GM12878 (cell line): Measurements from ENCODE around the gene TSPEAR. TPM values are rescaled to one million over a fixed set of nuclear protein-coding genes. Genes with fewer than 3 reads are reported as not detected.
"Not testable (repeated sequence)": the region's sequence is repeated elsewhere in the genome, so short reads cannot be mapped to it uniquely, and the experiment has no call there.

Experiments used
- ATAC-seq: fragments of 200-7000 bp; cut with Tn5 transposase; 3 replicates; pipeline ENCODE4 v1.9.1; 2020; ENCODE audit warnings: mild to moderate bottlenecking, moderate library complexity
- BruUV-seq: library from RNA; stranded (reverse); fragments of 400-500 nt; replicated peaks from 2 replicates; lab custom pipeline; 2021; lab: Mats Ljungman, UMichigan
- CTCF ChIA-PET: fragments of 300-600 bp; sonication (Branson Sonifier 250); formaldehyde crosslinking; extraction: SDS; loops from one replicate; lab custom pipeline; 2021; ENCODE audit warnings: inconsistent platforms; lab: Yijun Ruan, JAX
- POLR2A ChIA-PET: fragments of 350-600 bp; formaldehyde crosslinking; extraction: SDS; loops from one replicate; lab custom pipeline; 2021; ENCODE audit warnings: inconsistent platforms; lab: Charles Lee
- RAD21 ChIA-PET: fragments of 300-600 bp; sonication (Branson Sonifier 250); formaldehyde crosslinking; loops from one replicate; lab custom pipeline; 2023; ENCODE audit warnings: antibody characterized with exemption; ENCODE audit not compliant: unreplicated experiment; lab: Charles Lee
- SMC1A ChIA-PET: fragments of 300-600 bp; sonication (Branson Sonifier 250); formaldehyde crosslinking; loops from one replicate; lab custom pipeline; 2023; ENCODE audit not compliant: unreplicated experiment, uncharacterized antibody; lab: Charles Lee
- DNase-seq: peaks from one replicate; pipeline ENCODE4 v3.0.0-alpha.2; 2011; ENCODE audit warnings: low read depth, low spot score
- FAIRE-seq: peaks from 3 replicates; lab custom pipeline; 2011; peaks lifted over from hg19 to GRCh38; lab: Jason Lieb, UNC
- H2AFZ ChIP-seq: 2 replicates; pipeline ENCODE4 v1.6.0; 2011; ENCODE audit warnings: low read depth, low read length, control low read depth; ENCODE audit not compliant: control insufficient read depth
- H3K27ac ChIP-seq: 2 replicates; pipeline ENCODE4 v1.5.1; 2011; ENCODE audit warnings: control low read depth; ENCODE audit not compliant: control insufficient read depth, insufficient read depth
- H3K27me3 ChIP-seq, 2 experiments: replicated peaks in 1 of 2; 2 replicates each; pipeline versions ENCODE4 v1.6.0 to v1.6.1; 2011; ENCODE audit warnings: low read length in 1 of 2; ENCODE audit not compliant: control insufficient read depth in 2 of 2, insufficient read depth in 2 of 2
- H3K36me3 ChIP-seq, 2 experiments: 2 replicates each; pipeline ENCODE4 v1.5.1; 2011; ENCODE audit warnings: low read length in 1 of 2; ENCODE audit not compliant: control insufficient read depth in 2 of 2, insufficient read depth in 2 of 2
- H3K4me1 ChIP-seq: 2 replicates; pipeline ENCODE4 v1.6.1; 2011; ENCODE audit warnings: mild to moderate bottlenecking, low read length, moderate library complexity, mixed read lengths; ENCODE audit not compliant: control insufficient read depth, insufficient read depth
- H3K4me2 ChIP-seq: 2 replicates; pipeline ENCODE4 v1.6.0; 2011; ENCODE audit warnings: control low read depth; ENCODE audit not compliant: control insufficient read depth, insufficient read depth
- H3K4me3 ChIP-seq: fragments of 200-600 bp; sonication (generic); 2 replicates; pipeline ENCODE4 v1.5.1; 2016
- H3K79me2 ChIP-seq: 2 replicates; pipeline ENCODE4 v1.6.0; 2011; ENCODE audit warnings: low read length; ENCODE audit not compliant: control insufficient read depth, insufficient read depth
- H3K9ac ChIP-seq: 2 replicates; pipeline ENCODE4 v1.8.0; 2011; ENCODE audit warnings: low read length, control low read depth, mixed read lengths; ENCODE audit not compliant: control insufficient read depth, insufficient read depth
- H3K9me3 ChIP-seq: replicated peaks from 3 replicates; pipeline ENCODE4 v1.5.1; 2011; ENCODE audit warnings: mild to moderate bottlenecking, low read length; ENCODE audit not compliant: control insufficient read depth, insufficient read depth
- H4K20me1 ChIP-seq: 2 replicates; pipeline ENCODE4 v1.6.0; 2011; ENCODE audit not compliant: control insufficient read depth, insufficient read depth
- WGBS: methylation state at CpG from one replicate; pipeline ENCODE4 v1.1.6; 2016; ENCODE audit warnings: low lambda C conversion rate; ENCODE audit not compliant: insufficient replicate concordance, insufficient coverage; ENCODE audit errors: missing lambda C conversion rate; 5-methylcytosine and 5-hydroxymethylcytosine counted together
- in situ Hi-C: fragments of 300-500 bp; cut with MboI; formaldehyde crosslinking; loops from 9 replicates; pipeline ENCODE4 v1.14.3; 2018; ENCODE audit warnings: mixed read lengths
- intact Hi-C: fragments of 100-400 bp; cut with micrococcal nuclease; formaldehyde crosslinking; loops from one replicate; pipeline ENCODE4 v1.14.2; 2022; ENCODE audit not compliant: unreplicated experiment
- polyA plus RNA-seq, 11 experiments: library from polyadenylated mRNA; depleted of rRNA in 4 of 11; unstranded in 6 of 11; stranded (reverse) in 5 of 11; fragments of >200 nt; fragmentation: Nextera tagmentation in 4 of 11; fragmentation: Illumina TruSeq in 1 of 11; extraction: Ambion mirVana in 4 of 11; extraction: Trizol in 1 of 11; gene quantifications; 1 replicate in 1 of 11; 2 replicates in 10 of 11; pipeline versions ENCODE4 v1.2.1 to v1.2.3, GENCODE V29; 2011 to 2016; ENCODE audit warnings: inconsistent platforms in 2 of 11, missing spikeins in 2 of 11, low read depth in 1 of 11
- total RNA-seq, 4 experiments: library from RNA; depleted of rRNA in 3 of 4; stranded (reverse); fragments of >200 nt in 3 of 4; fragmentation: Illumina TruSeq in 1 of 4; extraction: Trizol in 1 of 4; gene quantifications; 2 replicates each; pipeline versions ENCODE4 v1.2.1 to v1.2.3, GENCODE V29; 2013 to 2021

Gene TSPEAR
- total and polyA plus RNA-seq, 10 of the 15 experiments (the other 5 are each of a cell fraction or from before 2014, with no cell fraction given) = not detected

DNA sequence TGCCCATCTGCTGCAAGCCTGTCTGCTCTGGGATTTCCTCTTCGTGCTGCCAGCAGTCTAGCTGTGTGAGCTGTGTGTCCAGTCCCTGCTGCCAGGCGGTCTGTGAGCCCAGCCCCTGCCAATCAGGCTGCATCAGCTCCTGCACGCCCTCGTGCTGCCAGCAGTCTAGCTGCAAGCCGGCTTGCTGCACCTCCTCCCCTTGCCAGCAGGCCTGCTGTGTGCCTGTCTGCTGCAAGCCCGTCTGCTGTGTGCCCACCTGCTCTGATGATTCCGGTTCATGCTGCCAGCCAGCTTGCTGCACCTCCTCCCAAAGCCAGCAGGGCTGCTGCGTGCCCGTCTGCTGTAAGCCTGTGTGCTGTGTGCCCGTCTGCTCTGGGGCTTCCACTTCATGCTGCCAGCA lies 110.3 kb downstream of the TSPEAR start:
- H4K20me1 ChIP-seq, H3K27ac ChIP-seq, H3K4me2 ChIP-seq, SMC1A ChIA-PET, H3K79me2 ChIP-seq, H2AFZ ChIP-seq, BruUV-seq, FAIRE-seq, H3K36me3 ChIP-seq, H3K4me1 ChIP-seq, RAD21 ChIA-PET, H3K4me3 ChIP-seq, DNase-seq, POLR2A ChIA-PET, in situ Hi-C loops, intact Hi-C loops, CTCF ChIA-PET, H3K27me3 ChIP-seq, H3K9me3 ChIP-seq, ATAC-seq, H3K9ac ChIP-seq: not testable (repeated sequence)
- WGBS = 40% methylated on average over 9 of the region's 10 CpGs

- ATAC-seq, in situ Hi-C loops, DNase-seq, CTCF ChIA-PET, H3K79me2 ChIP-seq, intact Hi-C loops, RAD21 ChIA-PET, H3K4me1 ChIP-seq, SMC1A ChIA-PET, H4K20me1 ChIP-seq, POLR2A ChIA-PET, H3K4me2 ChIP-seq, H2AFZ ChIP-seq, H3K9me3 ChIP-seq, H3K9ac ChIP-seq, H3K27ac ChIP-seq, FAIRE-seq, H3K27me3 ChIP-seq, H3K36me3 ChIP-seq, H3K4me3 ChIP-seq, BruUV-seq: not testable (repeated sequence)
- 19% methylated on average over 20 of the region's 23 CpGs for WGBS
These were observed 111.0 kb downstream of the TSPEAR start, which contains the start of gene KRTAP10-7 for GRCh38 chr21:44600118-44600978. Gene KRTAP10-7 (plus strand): TSS chr21:44600597. CDS start chr21:44600622, 25 bp downstream.
